DOHH2 (cell line): Measurements from ENCODE around the gene MKS1.

Experiments used
- H3F3A ChIP-seq: fragments of 200-600 bp; sonication (generic), shearing (Covaris generic); 2 replicates; pipeline ENCODE4 v1.6.0; 2016; ENCODE audit warnings: antibody characterized with exemption, mild to moderate bottlenecking; ENCODE audit not compliant: control insufficient read depth, insufficient read depth
- H3K27ac ChIP-seq: fragments of 200-600 bp; sonication (generic); 2 replicates; pipeline ENCODE4 v1.5.1; 2014; ENCODE audit warnings: low read depth, mild to moderate bottlenecking, low read length, moderate library complexity
- H3K27me3 ChIP-seq: fragments of 200-600 bp; sonication (generic); 2 replicates; pipeline ENCODE4 v1.6.1; 2014; ENCODE audit warnings: mild to moderate bottlenecking, low read length, mixed read lengths; ENCODE audit not compliant: control insufficient read depth
- H3K36me3 ChIP-seq: fragments of 200-600 bp; sonication (generic); 2 replicates; pipeline ENCODE4 v1.6.1; 2014; ENCODE audit warnings: mild to moderate bottlenecking, low read length, moderate library complexity, mixed read lengths; ENCODE audit not compliant: control insufficient read depth
- H3K4me1 ChIP-seq: fragments of 200-600 bp; sonication (generic); 2 replicates; pipeline ENCODE4 v1.6.1; 2014; ENCODE audit warnings: mild to moderate bottlenecking, low read length, mixed read lengths; ENCODE audit not compliant: control insufficient read depth
- H3K4me2 ChIP-seq: fragments of 200-600 bp; sonication (generic); 2 replicates; pipeline ENCODE4 v1.6.0; 2014; ENCODE audit warnings: mild to moderate bottlenecking, low read length, moderate library complexity
- H3K4me3 ChIP-seq: fragments of 200-600 bp; sonication (generic); 2 replicates; pipeline ENCODE4 v1.5.1; 2014; ENCODE audit warnings: mild to moderate bottlenecking, low read length, mixed read lengths
- H3K79me2 ChIP-seq: fragments of 200-600 bp; sonication (generic); 2 replicates; pipeline ENCODE4 v1.6.1; 2014; ENCODE audit warnings: mild to moderate bottlenecking, low read length, mixed read lengths; ENCODE audit not compliant: control insufficient read depth
- H3K9me2 ChIP-seq: fragments of 200-600 bp; sonication (generic); replicated peaks from 2 replicates; pipeline ENCODE4 v1.6.1; 2014; ENCODE audit warnings: mild to moderate bottlenecking, low read length, mixed read lengths; ENCODE audit not compliant: control insufficient read depth
- H3K9me3 ChIP-seq: fragments of 200-600 bp; sonication (generic); 2 replicates; pipeline ENCODE4 v1.6.1; 2014; ENCODE audit warnings: antibody characterized with exemption, low read length, mixed read lengths; ENCODE audit not compliant: control insufficient read depth, insufficient read depth
- H4K20me1 ChIP-seq: fragments of 200-600 bp; sonication (generic); 2 replicates; pipeline ENCODE4 v1.6.0; 2014; ENCODE audit warnings: low read depth, mild to moderate bottlenecking, antibody characterized with exemption, low read length, moderate library complexity; ENCODE audit not compliant: control insufficient read depth, insufficient read depth
- EZH2phosphoT487 ChIP-seq: fragments of 200-600 bp; sonication (generic); IDR thresholded peaks from 2 replicates; pipeline ENCODE4 v1.6.1; 2017; ENCODE audit warnings: borderline replicate concordance, mild to moderate bottlenecking, antibody characterized with exemption, low read length, moderate library complexity, mixed read lengths
- TF ChIP-seq, protein P1 (sequence below): fragments of 200-600 bp; sonication (generic); IDR thresholded peaks from one replicate; pipeline ENCODE4 v1.5.1; 2014; ENCODE audit warnings: antibody characterized with exemption, mild to moderate bottlenecking, low read depth, low read length; ENCODE audit not compliant: poor library complexity, severe bottlenecking

MKS1 gene

DNA sequence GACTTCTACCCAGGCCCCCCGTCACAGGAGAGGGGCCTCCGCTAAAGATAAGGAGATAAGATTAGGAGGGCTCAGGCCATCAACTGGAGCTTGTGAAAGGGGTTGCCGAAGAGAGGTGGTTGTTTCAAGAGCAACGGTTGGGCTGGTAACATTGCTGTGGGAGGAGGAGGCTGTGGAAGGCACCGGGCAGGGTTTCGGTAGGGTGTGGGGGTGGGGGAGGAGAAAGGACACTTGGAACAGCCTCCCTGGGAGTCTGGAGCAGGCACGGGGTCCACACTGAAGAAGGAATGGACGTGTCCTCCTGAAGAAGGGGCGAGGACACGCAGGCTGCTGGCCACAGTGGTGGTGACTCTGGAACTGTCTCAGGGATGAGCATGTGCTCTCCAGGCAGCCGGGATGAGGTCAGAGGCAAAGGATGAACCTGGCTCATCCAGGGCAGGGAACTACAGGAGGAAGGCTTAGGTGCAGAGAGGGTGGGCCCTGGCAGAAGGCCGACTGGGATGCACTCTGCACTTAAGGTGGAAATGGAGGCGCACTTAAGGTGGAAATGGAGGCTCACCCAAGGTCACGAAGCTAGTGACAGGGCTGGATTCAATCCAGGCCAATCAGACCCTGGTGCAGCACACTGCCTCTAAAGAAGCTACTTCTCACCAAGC lies 27.7 kb downstream of the MKS1 start:
- H3K27me3 ChIP-seq: no peaks in the 10 kb centered on the region
- peaks cover under 1% of the 10 kb centered on the region; the same call in 1 of the 2 replicates for H3K4me1 ChIP-seq
- no peak overlapping the region for H3K4me3 ChIP-seq
- no peaks in the 10 kb centered on the region for H3K79me2 ChIP-seq
- H4K20me1 ChIP-seq: no peaks in the 10 kb centered on the region; the same call in 1 of the 2 replicates
- TF ChIP-seq, protein P1, sequence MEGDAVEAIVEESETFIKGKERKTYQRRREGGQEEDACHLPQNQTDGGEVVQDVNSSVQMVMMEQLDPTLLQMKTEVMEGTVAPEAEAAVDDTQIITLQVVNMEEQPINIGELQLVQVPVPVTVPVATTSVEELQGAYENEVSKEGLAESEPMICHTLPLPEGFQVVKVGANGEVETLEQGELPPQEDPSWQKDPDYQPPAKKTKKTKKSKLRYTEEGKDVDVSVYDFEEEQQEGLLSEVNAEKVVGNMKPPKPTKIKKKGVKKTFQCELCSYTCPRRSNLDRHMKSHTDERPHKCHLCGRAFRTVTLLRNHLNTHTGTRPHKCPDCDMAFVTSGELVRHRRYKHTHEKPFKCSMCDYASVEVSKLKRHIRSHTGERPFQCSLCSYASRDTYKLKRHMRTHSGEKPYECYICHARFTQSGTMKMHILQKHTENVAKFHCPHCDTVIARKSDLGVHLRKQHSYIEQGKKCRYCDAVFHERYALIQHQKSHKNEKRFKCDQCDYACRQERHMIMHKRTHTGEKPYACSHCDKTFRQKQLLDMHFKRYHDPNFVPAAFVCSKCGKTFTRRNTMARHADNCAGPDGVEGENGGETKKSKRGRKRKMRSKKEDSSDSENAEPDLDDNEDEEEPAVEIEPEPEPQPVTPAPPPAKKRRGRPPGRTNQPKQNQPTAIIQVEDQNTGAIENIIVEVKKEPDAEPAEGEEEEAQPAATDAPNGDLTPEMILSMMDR: no peak
- H3K9me2 ChIP-seq: no peaks in the 10 kb centered on the region
- no peaks in the 10 kb centered on the region for H3K36me3 ChIP-seq
- H3K4me2 ChIP-seq: no peak overlapping the region
- H3F3A ChIP-seq: no peaks in the 10 kb centered on the region
- no peak overlapping the region for H3K27ac ChIP-seq
- H3K9me3 ChIP-seq: no peaks in the 10 kb centered on the region

DNA sequence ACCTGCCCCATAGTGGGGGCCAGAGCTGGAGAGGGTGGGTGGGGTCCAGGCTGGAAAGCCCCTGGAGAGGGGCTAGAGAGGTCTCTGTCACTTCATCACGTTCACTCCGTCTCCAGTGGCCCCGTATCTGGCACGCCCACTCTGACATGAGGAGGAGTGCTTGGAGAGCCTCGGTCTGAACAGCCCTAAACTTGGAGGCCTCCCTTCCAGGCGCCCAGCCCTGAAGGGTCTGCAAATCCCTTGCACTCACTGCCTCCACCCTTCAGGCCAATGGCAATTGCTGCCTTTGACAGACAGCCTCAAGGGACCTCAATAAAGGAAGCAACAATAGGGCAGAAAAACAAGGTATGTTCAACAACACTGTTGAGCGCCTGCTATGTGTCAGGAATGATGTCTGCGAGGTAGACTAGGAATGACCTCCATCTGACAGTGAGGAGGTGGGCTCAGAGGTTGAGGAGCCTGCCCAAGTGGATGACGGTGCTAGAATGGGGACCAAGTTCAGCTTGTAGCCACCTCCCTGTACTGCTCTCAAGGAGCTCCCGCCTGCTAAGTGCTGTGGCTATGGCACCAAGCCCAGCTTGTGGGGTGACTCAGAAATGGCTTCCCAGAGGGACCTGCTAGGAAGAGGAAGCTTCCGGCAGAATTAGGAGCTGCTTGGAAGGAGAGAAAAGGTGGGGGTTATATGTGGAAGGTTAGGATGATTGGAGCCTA lies 29.5 kb downstream of the MKS1 start:
- Histone ChIP-seq H3K9me3 (no peaks in the 10 kb centered on the region), H3K27me3 (no peaks in the 10 kb centered on the region), H4K20me1 (no peaks in the 10 kb centered on the region; the same call in 1 of the 2 replicates), H3K79me2 (no peaks in the 10 kb centered on the region), H3F3A (no peaks in the 10 kb centered on the region), H3K4me3 (no peak overlapping the region), H3K4me1 (peaks cover 7% of the 10 kb centered on the region; the same call in 1 of the 2 replicates), H3K36me3 (no peaks in the 10 kb centered on the region), H3K27ac (no peak overlapping the region), H3K9me2 (no peaks in the 10 kb centered on the region), H3K4me2 (no peak overlapping the region)
- TF ChIP-seq, protein P1: no peak
- no peak for TF ChIP-seq EZH2phosphoT487

DNA sequence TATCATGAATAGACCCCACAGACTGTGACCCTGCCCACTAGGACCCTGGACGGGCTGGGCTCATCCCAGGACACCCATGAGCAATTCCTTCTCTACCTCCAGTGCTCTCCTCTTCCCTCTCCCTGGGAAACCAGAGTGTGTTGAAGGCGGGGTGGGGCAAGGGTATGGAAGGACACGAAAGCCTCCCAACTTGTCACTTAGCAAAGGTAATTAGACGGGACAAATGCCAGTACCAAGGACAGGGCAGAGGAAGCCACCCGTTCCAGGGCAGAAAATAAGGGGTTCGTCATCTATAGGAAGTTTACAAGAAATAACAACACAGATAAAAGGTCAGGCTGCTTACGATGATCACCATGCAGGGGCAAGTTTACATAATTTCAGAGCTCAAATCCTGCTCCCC lies 31.4 kb downstream of the MKS1 start:
- Histone ChIP-seq H4K20me1 (no peaks in the 10 kb centered on the region; the same call in 1 of the 2 replicates), H3K4me3 (no peak overlapping the region), H3K4me1 (peaks cover 7% of the 10 kb centered on the region; the same call in 1 of the 2 replicates), H3K79me2 (no peaks in the 10 kb centered on the region), H3K9me2 (no peaks in the 10 kb centered on the region), H3K4me2 (no peak overlapping the region), H3F3A (no peaks in the 10 kb centered on the region), H3K27me3 (no peaks in the 10 kb centered on the region), H3K27ac (no peak overlapping the region), H3K9me3 (no peaks in the 10 kb centered on the region), H3K36me3 (no peaks in the 10 kb centered on the region)
- TF ChIP-seq EZH2phosphoT487: no peak
- TF ChIP-seq, protein P1: no peak
